Rectal smooth muscle tissue (tissue), 1 donor: ENCODE measurements around the gene GSTCD.

Source experiments
- H3K27ac ChIP-seq: one replicate; pipeline ENCODE4 v1.7.0; 2013; ENCODE audit warnings: low read depth, low read length, inconsistent platforms
- H3K27me3 ChIP-seq: one replicate; pipeline ENCODE4 v1.7.0; 2013; ENCODE audit warnings: low read length; ENCODE audit not compliant: control insufficient read depth, insufficient read depth
- H3K36me3 ChIP-seq: one replicate; pipeline ENCODE4 v1.7.0; 2013; ENCODE audit warnings: low read length; ENCODE audit not compliant: control insufficient read depth, insufficient read depth
- H3K4me1 ChIP-seq: one replicate; pipeline ENCODE4 v1.7.0; 2013; ENCODE audit warnings: low read length; ENCODE audit not compliant: control insufficient read depth, insufficient read depth
- H3K4me3 ChIP-seq: one replicate; pipeline ENCODE4 v1.7.0; 2013; ENCODE audit warnings: low read length
- H3K9ac ChIP-seq: one replicate; pipeline ENCODE4 v1.7.0; 2013; ENCODE audit warnings: low read length

GSTCD gene

DNA sequence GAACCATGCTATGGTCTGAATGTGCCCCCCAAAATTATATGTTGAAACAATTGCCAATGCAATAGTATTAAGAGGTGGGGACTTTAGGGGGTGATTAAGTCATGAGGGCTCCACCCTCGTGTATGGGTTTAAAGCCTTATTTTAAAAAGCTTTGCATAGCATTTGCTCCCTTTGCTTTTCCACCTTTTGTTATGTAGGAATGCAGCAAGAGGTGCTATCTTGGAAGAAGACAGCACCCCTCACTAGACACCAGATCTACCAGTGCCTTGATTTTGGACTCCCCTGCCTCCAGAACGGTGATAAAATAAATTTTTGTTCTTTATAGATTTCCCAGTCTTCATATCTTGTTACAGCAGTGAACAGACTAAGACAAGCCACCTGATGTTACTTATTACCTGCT lies 163.4 kb downstream of the GSTCD start:
- no peak overlapping the region for H3K9ac ChIP-seq

GRCh38 chr4:105875233-105875632 lies 166.6 kb downstream of the GSTCD start:
- Histone ChIP-seq H3K27ac (no peak overlapping the region), H3K27me3 (no peaks in the 10 kb centered on the region), H3K9ac (no peak overlapping the region), H3K4me1 (no peaks in the 10 kb centered on the region), H3K4me3 (no peak overlapping the region), H3K36me3 (no peaks in the 10 kb centered on the region)

More for the DNA sequence above, 163.4 kb downstream of the GSTCD start:
- Histone ChIP-seq H3K27me3 (no peaks in the 10 kb centered on the region), H3K36me3 (no peaks in the 10 kb centered on the region), H3K4me3 (no peak overlapping the region), H3K27ac (no peak overlapping the region), H3K4me1 (no peaks in the 10 kb centered on the region)

DNA sequence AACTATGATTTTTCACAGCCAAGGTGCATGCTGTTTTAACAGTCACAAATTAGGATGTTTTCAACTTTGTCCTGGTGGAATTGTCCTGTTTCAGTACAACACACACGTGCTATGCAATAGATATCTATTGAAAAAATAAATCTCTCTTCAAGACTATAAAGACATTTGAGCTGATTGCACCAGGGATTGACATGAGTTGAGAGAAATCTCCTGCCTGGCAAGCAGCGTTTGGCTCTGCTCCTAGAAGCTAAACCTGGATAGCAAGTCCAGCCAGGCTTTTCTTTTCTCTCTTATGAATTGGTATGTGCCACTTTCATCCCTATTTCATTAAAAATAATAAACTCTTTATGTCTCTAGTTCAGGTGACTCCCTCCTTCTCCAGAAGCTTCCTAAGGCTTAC lies 170.1 kb downstream of the GSTCD start:
- no peaks in the 10 kb centered on the region for H3K27me3 ChIP-seq
- no peaks in the 10 kb centered on the region for H3K36me3 ChIP-seq
- H3K4me3 ChIP-seq: no peak overlapping the region
- H3K9ac ChIP-seq: no peak overlapping the region
- H3K27ac ChIP-seq: no peak overlapping the region
- H3K4me1 ChIP-seq: no peaks in the 10 kb centered on the region

DNA sequence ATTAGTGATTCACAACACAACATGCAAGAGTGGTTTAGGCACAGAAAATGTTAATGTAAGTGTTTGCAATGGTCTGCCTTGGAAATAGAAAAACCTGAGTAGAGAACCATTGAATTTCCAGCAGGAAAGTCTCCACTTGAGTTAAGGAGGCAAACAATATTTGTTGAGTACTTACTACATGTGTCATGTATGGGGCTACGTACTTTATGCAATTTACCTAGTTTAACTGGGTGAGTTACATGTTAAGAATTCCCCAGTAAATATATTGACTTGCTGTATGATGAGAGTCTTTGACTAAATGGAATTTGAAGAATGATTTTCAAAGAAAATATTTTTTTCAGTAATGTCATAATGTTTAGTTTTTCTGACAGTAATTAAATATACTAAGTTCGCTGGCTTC lies 178.9 kb downstream of the GSTCD start:
- no peak overlapping the region for H3K9ac ChIP-seq
- H3K27ac ChIP-seq: no peak overlapping the region
- H3K4me3 ChIP-seq: no peak overlapping the region
- H3K36me3 ChIP-seq: no peaks in the 10 kb centered on the region
- no peaks in the 10 kb centered on the region for H3K4me1 ChIP-seq
- H3K27me3 ChIP-seq: no peaks in the 10 kb centered on the region

DNA sequence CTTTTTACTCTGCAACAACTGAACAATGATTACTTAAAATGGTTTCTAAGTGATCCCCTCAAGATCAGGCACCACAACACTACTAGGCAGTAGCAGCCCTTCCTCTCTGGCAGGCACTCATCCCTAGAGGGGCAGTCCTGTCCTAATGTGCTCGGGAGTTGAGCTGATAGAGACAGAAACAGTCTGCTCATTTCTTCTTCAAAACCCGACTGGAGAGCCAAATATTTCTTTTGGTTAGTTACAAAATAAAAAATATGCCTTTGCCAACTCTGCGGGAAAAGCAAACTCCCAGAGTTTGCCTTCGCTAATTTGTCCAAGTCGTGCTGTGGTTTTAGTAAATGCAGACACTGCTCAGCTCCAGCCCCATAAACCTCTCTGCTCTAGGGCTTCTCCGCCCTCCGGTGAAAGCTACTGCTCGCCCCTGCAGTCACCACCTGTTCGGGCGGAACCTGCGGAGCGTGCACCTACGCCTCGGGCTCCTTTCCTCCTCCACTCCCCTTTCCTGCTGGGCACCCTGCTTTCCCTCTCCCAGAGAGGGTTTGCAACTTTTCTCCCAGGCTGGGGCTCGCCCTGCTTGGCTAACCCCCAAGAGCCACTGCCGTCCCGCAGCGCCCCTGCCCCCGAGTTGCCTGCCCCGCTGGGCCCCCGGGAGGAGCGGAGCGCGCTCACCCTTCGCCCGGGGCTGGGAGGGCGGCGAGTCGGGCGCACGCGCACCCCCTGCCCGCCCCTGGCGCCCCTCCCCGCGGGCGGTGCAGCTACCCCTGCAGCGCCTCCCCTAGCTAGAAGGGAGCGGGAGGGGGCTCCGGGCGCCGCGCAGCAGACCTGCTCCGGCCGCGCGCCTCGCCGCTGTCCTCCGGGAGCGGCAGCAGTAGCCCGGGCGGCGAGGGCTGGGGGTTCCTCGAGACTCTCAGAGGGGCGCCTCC lies 186.3 kb downstream of the GSTCD start, which contains the start of gene NPNT:
TSS of gene NPNT (plus strand) at position 812 of the 923 bp plus-strand sequence. CDS start 182 bp downstream, outside the sequence.
- no peak within 1 kb of the TSS for H3K9ac ChIP-seq

DNA sequence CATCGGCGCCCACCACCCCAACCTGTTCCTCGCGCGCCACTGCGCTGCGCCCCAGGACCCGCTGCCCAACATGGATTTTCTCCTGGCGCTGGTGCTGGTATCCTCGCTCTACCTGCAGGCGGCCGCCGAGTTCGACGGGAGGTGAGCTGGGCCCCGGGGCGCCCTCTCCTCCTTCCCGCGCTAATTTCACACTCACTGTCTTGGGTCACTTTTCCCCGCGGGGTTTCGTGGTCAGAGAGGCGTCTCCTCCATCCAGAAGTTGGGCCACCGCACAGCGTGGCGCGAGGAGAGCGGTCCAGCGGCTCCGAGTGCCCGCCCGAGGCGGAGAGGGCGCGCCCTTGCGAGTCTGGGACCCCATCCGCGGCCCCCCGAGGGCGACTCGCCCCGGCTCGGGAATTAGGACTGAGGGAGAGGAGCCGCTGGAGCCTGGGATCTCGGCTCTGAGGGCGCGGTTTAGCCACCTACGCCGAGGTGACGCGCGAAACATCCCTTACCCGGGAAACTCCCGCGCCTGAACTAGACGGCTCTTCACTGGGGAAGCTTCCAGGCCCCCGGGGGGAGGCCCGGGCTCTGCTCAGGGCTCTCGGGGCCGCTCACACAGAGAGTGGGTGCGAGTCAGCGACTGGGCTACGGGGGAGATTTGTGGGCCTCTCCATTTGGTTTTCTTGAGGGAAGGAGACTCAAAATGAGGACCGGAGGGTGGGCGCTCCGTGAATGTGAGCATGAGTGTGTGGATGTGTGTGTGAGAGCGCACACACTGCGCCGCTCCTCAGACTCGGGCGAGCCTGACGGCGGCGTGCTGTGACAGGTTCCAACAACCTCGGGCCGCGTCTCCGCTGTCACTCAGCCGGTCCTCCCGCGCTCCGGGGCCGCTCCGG lies 187.2 kb downstream of the GSTCD start:
- Histone ChIP-seq H3K27ac (no peak overlapping the region), H3K9ac (no peak overlapping the region), H3K36me3 (no peaks in the 10 kb centered on the region), H3K27me3 (no peaks in the 10 kb centered on the region), H3K4me3 (peak overlapping the region; percentile 72), H3K4me1 (no peaks in the 10 kb centered on the region)

More for the DNA sequence above, 186.3 kb downstream of the GSTCD start, which contains the start of gene NPNT:
- Histone ChIP-seq H3K4me1 (no peaks in the 10 kb centered on the region), H3K4me3 (peak within 1 kb of the TSS; percentile 72), H3K36me3 (no peaks in the 10 kb centered on the region), H3K27ac (no peak within 1 kb of the TSS), H3K27me3 (no peaks in the 10 kb centered on the region)

DNA sequence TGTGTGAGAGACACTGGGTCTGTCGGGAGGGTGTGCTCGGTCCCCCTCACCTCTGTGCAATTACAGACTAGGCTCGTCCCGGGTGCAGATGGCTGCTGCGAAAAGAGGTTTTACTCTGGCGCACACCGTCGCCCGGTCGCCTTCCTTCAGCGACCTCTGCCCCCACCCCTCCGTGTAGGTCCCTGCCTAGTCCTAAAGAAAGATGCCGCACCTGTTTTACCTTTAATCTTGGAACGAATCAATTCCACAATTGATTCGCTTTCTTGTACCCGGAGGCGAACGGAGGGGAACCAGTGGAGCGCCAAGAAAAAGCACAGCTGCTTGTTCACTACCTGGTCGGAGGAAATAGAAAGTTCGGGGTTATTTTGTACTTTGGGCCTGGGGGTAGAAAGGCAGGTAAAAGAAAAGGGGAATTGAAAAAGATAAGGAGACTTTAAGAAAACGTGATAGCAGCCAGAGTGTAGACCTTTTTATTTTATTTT lies 187.9 kb downstream of the GSTCD start:
- Histone ChIP-seq H3K36me3 (no peaks in the 10 kb centered on the region), H3K4me1 (no peaks in the 10 kb centered on the region), H3K4me3 (peak overlapping the region; percentile 72), H3K9ac (no peak overlapping the region), H3K27me3 (no peaks in the 10 kb centered on the region), H3K27ac (no peak overlapping the region)
